ENCODE measurements around the gene RIPOR3. TPM values are rescaled to one million over a fixed set of nuclear protein-coding genes. Genes with fewer than 3 reads are reported as not detected.
A peak's percentile ranks its signal among the peaks of the same experiment; 100 is the strongest.

The RIPOR3 gene
- total and polyA plus RNA-seq, 9 of the 15 experiments (the other 6 are each of a cell fraction or from before 2014, with no cell fraction given): 3.3 to 62.7 (median 21.4) TPM

GRCh38 chr20:50711113-50711825, 19.9 kb upstream of the RIPOR3 start (continued):
- TF ChIP-seq MXD1 (CRISPR knock-in tag; IDR thresholded peaks at IDR 0.05; ENCODE audit: borderline replicate concordance, poor library complexity, severe bottlenecking) (no peak), MIER1 (IDR thresholded peaks at IDR 0.05; ENCODE audit: low read depth) (no peak), BRD9 (IDR thresholded peaks at IDR 0.05; ENCODE audit: low read depth, partially characterized antibody) (no peak), ZNF143 (CRISPR knock-in tag; IDR thresholded peaks at IDR 0.05) (no peak), SMARCE1 (IDR thresholded peaks at IDR 0.05) (0 out of 2 replicates have a peak, but pooled peaks have one; percentile 25), NCOA6 (IDR thresholded peaks at IDR 0.05) (no peak), HBP1 (CRISPR knock-in tag; IDR thresholded peaks at IDR 0.05) (no peak), RBBP5 (IDR thresholded peaks at IDR 0.05; ENCODE audit: borderline replicate concordance, insufficient read depth, low read length, poor library complexity, severe bottlenecking) (no peak), ZFX (CRISPR knock-in tag; IDR thresholded peaks at IDR 0.05) (no peak), ZNF146 (CRISPR knock-in tag; IDR thresholded peaks at IDR 0.05; ENCODE audit: unreplicated experiment) (no peak), NR3C1 (CRISPR knock-in tag; IDR thresholded peaks at IDR 0.05) (no peak), EP400 (IDR thresholded peaks at IDR 0.05) (peak; percentile 16; the same call in 1 of the 2 replicates), MTA3 (IDR thresholded peaks at IDR 0.05; ENCODE audit: borderline replicate concordance) (no peak), CREM (IDR thresholded peaks at IDR 0.05; ENCODE audit: low read depth) (no peak), CBFA2T2 (conservative IDR thresholded peaks at IDR 0.05) (no peak), ETV1 (tag; conservative IDR thresholded peaks at IDR 0.05; ENCODE audit: low read depth) (0 out of 2 replicates have a peak, but pooled peaks have one; percentile 14), ZNF347 (CRISPR knock-in tag; IDR thresholded peaks at IDR 0.05; ENCODE audit: low read depth) (no peak)
- TF ChIP-seq, protein P1, sequence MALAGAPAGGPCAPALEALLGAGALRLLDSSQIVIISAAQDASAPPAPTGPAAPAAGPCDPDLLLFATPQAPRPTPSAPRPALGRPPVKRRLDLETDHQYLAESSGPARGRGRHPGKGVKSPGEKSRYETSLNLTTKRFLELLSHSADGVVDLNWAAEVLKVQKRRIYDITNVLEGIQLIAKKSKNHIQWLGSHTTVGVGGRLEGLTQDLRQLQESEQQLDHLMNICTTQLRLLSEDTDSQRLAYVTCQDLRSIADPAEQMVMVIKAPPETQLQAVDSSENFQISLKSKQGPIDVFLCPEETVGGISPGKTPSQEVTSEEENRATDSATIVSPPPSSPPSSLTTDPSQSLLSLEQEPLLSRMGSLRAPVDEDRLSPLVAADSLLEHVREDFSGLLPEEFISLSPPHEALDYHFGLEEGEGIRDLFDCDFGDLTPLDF (CRISPR knock-in tag; IDR thresholded peaks at IDR 0.05): no peak
- TF ChIP-seq, protein P2, sequence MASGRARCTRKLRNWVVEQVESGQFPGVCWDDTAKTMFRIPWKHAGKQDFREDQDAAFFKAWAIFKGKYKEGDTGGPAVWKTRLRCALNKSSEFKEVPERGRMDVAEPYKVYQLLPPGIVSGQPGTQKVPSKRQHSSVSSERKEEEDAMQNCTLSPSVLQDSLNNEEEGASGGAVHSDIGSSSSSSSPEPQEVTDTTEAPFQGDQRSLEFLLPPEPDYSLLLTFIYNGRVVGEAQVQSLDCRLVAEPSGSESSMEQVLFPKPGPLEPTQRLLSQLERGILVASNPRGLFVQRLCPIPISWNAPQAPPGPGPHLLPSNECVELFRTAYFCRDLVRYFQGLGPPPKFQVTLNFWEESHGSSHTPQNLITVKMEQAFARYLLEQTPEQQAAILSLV (tag; IDR thresholded peaks at IDR 0.05): no peak
- TF ChIP-seq, protein P3, sequence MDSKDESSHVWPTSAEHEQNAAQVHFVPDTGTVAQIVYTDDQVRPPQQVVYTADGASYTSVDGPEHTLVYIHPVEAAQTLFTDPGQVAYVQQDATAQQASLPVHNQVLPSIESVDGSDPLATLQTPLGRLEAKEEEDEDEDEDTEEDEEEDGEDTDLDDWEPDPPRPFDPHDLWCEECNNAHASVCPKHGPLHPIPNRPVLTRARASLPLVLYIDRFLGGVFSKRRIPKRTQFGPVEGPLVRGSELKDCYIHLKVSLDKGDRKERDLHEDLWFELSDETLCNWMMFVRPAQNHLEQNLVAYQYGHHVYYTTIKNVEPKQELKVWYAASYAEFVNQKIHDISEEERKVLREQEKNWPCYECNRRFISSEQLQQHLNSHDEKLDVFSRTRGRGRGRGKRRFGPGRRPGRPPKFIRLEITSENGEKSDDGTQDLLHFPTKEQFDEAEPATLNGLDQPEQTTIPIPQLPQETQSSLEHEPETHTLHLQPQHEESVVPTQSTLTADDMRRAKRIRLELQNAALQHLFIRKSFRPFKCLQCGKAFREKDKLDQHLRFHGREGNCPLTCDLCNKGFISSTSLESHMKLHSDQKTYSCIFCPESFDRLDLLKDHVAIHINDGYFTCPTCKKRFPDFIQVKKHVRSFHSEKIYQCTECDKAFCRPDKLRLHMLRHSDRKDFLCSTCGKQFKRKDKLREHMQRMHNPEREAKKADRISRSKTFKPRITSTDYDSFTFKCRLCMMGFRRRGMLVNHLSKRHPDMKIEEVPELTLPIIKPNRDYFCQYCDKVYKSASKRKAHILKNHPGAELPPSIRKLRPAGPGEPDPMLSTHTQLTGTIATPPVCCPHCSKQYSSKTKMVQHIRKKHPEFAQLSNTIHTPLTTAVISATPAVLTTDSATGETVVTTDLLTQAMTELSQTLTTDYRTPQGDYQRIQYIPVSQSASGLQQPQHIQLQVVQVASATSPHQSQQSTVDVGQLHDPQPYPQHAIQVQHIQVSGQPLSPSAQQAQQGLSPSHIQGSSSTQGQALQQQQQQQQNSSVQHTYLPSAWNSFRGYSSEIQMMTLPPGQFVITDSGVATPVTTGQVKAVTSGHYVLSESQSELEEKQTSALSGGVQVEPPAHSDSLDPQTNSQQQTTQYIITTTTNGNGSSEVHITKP (IDR thresholded peaks at IDR 0.05; ENCODE audit: partially characterized antibody): no peak

All from K562 (cell line).